Small intestine (tissue), 16 donors: Measurements from ENCODE around the gene NCEH1. TPM values are rescaled to one million over a fixed set of nuclear protein-coding genes. Genes with fewer than 3 reads are reported as not detected.
"Not testable (repeated sequence)": the region's sequence is repeated elsewhere in the genome, so short reads cannot be mapped to it uniquely, and the experiment has no call there.

Source experiments
- DNase-seq, 2 donors: peaks; one replicate each; pipeline versions ENCODE4 v3.0.0 to v3.0.0-alpha.2; 2013
- FAIRE-seq: peaks from 2 replicates; lab custom pipeline; 2012; peaks lifted over from hg19 to GRCh38; lab: Jason Lieb, UNC
- H3K27ac ChIP-seq, 3 donors: one replicate each; pipeline ENCODE4 v1.5.1; 2013; ENCODE audit warnings: low read length in 2 of 3, mild to moderate bottlenecking in 2 of 3, control low read depth in 1 of 3, inconsistent platforms in 1 of 3, low read depth in 1 of 3, moderate library complexity in 1 of 3
- H3K27me3 ChIP-seq, 3 donors: one replicate each; pipeline ENCODE4 v1.6.1; 2013; ENCODE audit warnings: low read length in 3 of 3, inconsistent platforms in 1 of 3; ENCODE audit not compliant: control insufficient read depth in 3 of 3, insufficient read depth in 3 of 3
- H3K36me3 ChIP-seq, 3 donors: one replicate each; pipeline ENCODE4 v1.6.1; 2013; ENCODE audit warnings: low read length in 3 of 3, inconsistent platforms in 1 of 3, low read depth in 1 of 3, mild to moderate bottlenecking in 1 of 3, moderate library complexity in 1 of 3; ENCODE audit not compliant: control insufficient read depth in 3 of 3, insufficient read depth in 2 of 3
- H3K4me1 ChIP-seq, 3 donors: one replicate each; pipeline ENCODE4 v1.6.1; 2013; ENCODE audit warnings: low read length in 2 of 3, inconsistent platforms in 1 of 3, low read depth in 1 of 3, mild to moderate bottlenecking in 1 of 3, moderate library complexity in 1 of 3; ENCODE audit not compliant: control insufficient read depth in 3 of 3, insufficient read depth in 2 of 3
- H3K4me3 ChIP-seq, 3 donors: one replicate each; pipeline ENCODE4 v1.5.1; 2013; ENCODE audit warnings: low read length in 3 of 3, control low read depth in 1 of 3, inconsistent platforms in 1 of 3, low read depth in 1 of 3, mild to moderate bottlenecking in 1 of 3, moderate library complexity in 1 of 3
- H3K9me3 ChIP-seq, 2 donors: one replicate each; pipeline ENCODE4 v1.6.1; 2013; ENCODE audit warnings: low read depth in 1 of 2, low read length in 1 of 2; ENCODE audit not compliant: control insufficient read depth in 2 of 2, insufficient read depth in 1 of 2
- WGBS, 3 donors: extraction: QIAGEN DNeasy Blood & Tissue Kit; methylation state at CpG; one replicate each; pipeline ENCODE4 v1.1.7; 2013; 5-methylcytosine and 5-hydroxymethylcytosine counted together
- long read RNA-seq, 10 donors: transcript quantifications; one replicate each; lab custom pipeline, GENCODE V29; 2026
- polyA plus RNA-seq, 4 donors: library from polyadenylated mRNA; stranded (reverse) in 3 of 4; unstranded in 1 of 4; fragments of 200-250 nt in 3 of 4; fragments of 120-200 nt in 1 of 4; gene quantifications; one replicate each; pipeline versions ENCODE4 v1.2.1 to v1.2.3, GENCODE V29; 2013
- donor health status: healthy with polysubstance abuse.
- donor health status: control.
- donor health status: control.
- donor health status: Bipolar disorder and iron deficiency.
- donor health status: healthy.

The NCEH1 gene
- 1 to 10 TPM; 1.1 to 7.0 (median 3.3) TPM for polyA plus RNA-seq
- long read RNA-seq, donor 1, result 0 reads
- long read RNA-seq, donor 2, result 0 reads
- long read RNA-seq, donor 3, result 0 reads
- long read RNA-seq, donor 4, result 0 reads
- long read RNA-seq, donor 5, result 0 reads
- long read RNA-seq, donor 6, result 0 reads
- long read RNA-seq, donor 7, result 0 reads
- long read RNA-seq, donor 8, result 0 reads
- long read RNA-seq, donor 9, full-length matches to known transcripts, result 1 of 1 reads
- long read RNA-seq, donor 9, partial matches to known transcripts, result 0 of 1 reads
- long read RNA-seq, donor 9, other reads (novel, unspliced or antisense), result 0 of 1 reads
- long read RNA-seq, donor 10, full-length matches to known transcripts, result 3 of 3 reads
- long read RNA-seq, donor 10, partial matches to known transcripts, result 0 of 3 reads
- long read RNA-seq, donor 10, other reads (novel, unspliced or antisense), result 0 of 3 reads

- no peaks in the 10 kb centered on the region for H3K9me3 ChIP-seq
- no peak for FAIRE-seq
- no peaks in the 10 kb centered on the region for H3K36me3 ChIP-seq
- peaks cover 2 to 24% (median 4%) of the 10 kb centered on the region in 3 donors for H3K4me1 ChIP-seq
- DNase-seq, result peak; percentile 93 to 95
- 0% methylated on average over 40 to 41 of the region's 41 CpGs for WGBS, 3 donors
- H3K27me3 ChIP-seq, result no peaks in the 10 kb centered on the region
- H3K4me3 ChIP-seq, result peak within 1 kb of the TSS; percentile 76 to 96 (median 88)
- H3K27ac ChIP-seq, result peak within 1 kb of the TSS; percentile 74 to 94 (median 93)
Observed at GRCh38 chr3:172710664-172711453, at the start of gene NCEH1. Gene NCEH1 (minus strand): TSS chr3:172711067. CDS start chr3:172710984, 83 bp downstream.

- H3K4me1 ChIP-seq, H3K27ac ChIP-seq, FAIRE-seq, H3K27me3 ChIP-seq, H3K9me3 ChIP-seq, DNase-seq, H3K4me3 ChIP-seq: not testable (repeated sequence)
- 95 to 98% (median 97%) methylated on average over 6 of the region's 6 CpGs for WGBS, 3 donors
- H3K36me3 ChIP-seq, result peaks cover 0 to 13% (median 0%) of the 10 kb centered on the region in 3 donors
Observed at GRCh38 chr3:172760416-172760815, 49.5 kb upstream of the NCEH1 start.

GRCh38 chr3:172753125-172753524 lies 42.3 kb upstream of the NCEH1 start:
- Histone ChIP-seq H3K4me1 (no peaks in the 10 kb centered on the region), H3K27ac (no peak overlapping the region), H3K4me3 (no peak overlapping the region), H3K9me3 (no peaks in the 10 kb centered on the region), H3K27me3 (no peaks in the 10 kb centered on the region), H3K36me3 (peaks cover 0 to 7% (median 0%) of the 10 kb centered on the region in 3 donors)
- 96 to 100% (median 96%) methylated on average over 1 of the region's 1 CpG for WGBS, 3 donors
- no peak for FAIRE-seq
- DNase-seq, result no peak

GRCh38 chr3:172752651-172753050 lies 41.8 kb upstream of the NCEH1 start:
- Histone ChIP-seq H3K36me3 (peaks cover 0 to 4% (median 0%) of the 10 kb centered on the region in 3 donors), H3K4me3 (no peak overlapping the region), H3K27ac (peak overlapping the region in 1 of 3 donors; percentile 11), H3K9me3 (no peaks in the 10 kb centered on the region), H3K4me1 (no peaks in the 10 kb centered on the region), H3K27me3 (no peaks in the 10 kb centered on the region)
- DNase-seq (no peak), FAIRE-seq (no peak)
- 84 to 97% (median 92%) methylated on average over 1 of the region's 1 CpG for WGBS, 3 donors

- H3K4me1 ChIP-seq, result no peaks in the 10 kb centered on the region
- no peaks in the 10 kb centered on the region for H3K36me3 ChIP-seq
- no peaks in the 10 kb centered on the region for H3K27me3 ChIP-seq
- WGBS, 3 donors, result 0 to 1% (median 0%) methylated on average over 14 of the region's 14 CpGs
- DNase-seq (peak in 1 of 2 donors; percentile 32), FAIRE-seq (no peak)
- H3K9me3 ChIP-seq, result no peaks in the 10 kb centered on the region
- peak overlapping the region; percentile 61 to 83 (median 75) for H3K4me3 ChIP-seq
- H3K27ac ChIP-seq, result peak overlapping the region in 2 of 3 donors; percentile 69 to 74
Observed at GRCh38 chr3:172751175-172751704, 40.4 kb upstream of the NCEH1 start.

- no peaks in the 10 kb centered on the region for H3K4me1 ChIP-seq
- no peaks in the 10 kb centered on the region for H3K27me3 ChIP-seq
- WGBS, 3 donors, result 0% methylated on average over 39 to 49 of the region's 49 CpGs
- peak within 1 kb of the TSS in 2 of 3 donors; percentile 69 to 74 for H3K27ac ChIP-seq
- peak within 1 kb of the TSS; percentile 61 to 83 (median 75) for H3K4me3 ChIP-seq
- H3K9me3 ChIP-seq, result no peaks in the 10 kb centered on the region
- FAIRE-seq (peak; percentile 61), DNase-seq (peak; percentile 100)
- no peaks in the 10 kb centered on the region for H3K36me3 ChIP-seq
Observed at GRCh38 chr3:172750368-172751174, 39.7 kb upstream of the NCEH1 start, which contains the start of gene ECT2. Gene ECT2 (plus strand): TSS chr3:172750726. CDS start chr3:172754531, 3,805 bp downstream.

GRCh38 chr3:172750069-172750367 lies 39.2 kb upstream of the NCEH1 start:
- 3 to 11% (median 10%) methylated on average over 9 of the region's 9 CpGs for WGBS, 3 donors
- peak overlapping the region; percentile 17 to 83 (median 43) for H3K4me3 ChIP-seq
- H3K36me3 ChIP-seq, result no peaks in the 10 kb centered on the region
- FAIRE-seq (no peak), DNase-seq (no peak)
- H3K4me1 ChIP-seq, result no peaks in the 10 kb centered on the region
- H3K27me3 ChIP-seq, result no peaks in the 10 kb centered on the region
- no peaks in the 10 kb centered on the region for H3K9me3 ChIP-seq
- peak overlapping the region in 2 of 3 donors; percentile 3 to 74 for H3K27ac ChIP-seq
